ENCODE results near the gene FHOD3. TPM values are rescaled to one million over a fixed set of nuclear protein-coding genes. Genes with fewer than 3 reads are reported as not detected.

FHOD3 gene
- total and polyA plus RNA-seq, 2 experiments from 2014 or later, result 2.7 to 8.7 TPM

- no peaks in the 10 kb centered on the region for H3K36me3 ChIP-seq (ENCODE audit: insufficient read depth)
- H3K4me2 ChIP-seq, result no peak overlapping the region
- H2AFZ ChIP-seq, result no peak overlapping the region
- DNase-seq (ENCODE audit: low spot score) (no peak), ATAC-seq (no peak)
- no peaks in the 10 kb centered on the region for H3K27me3 ChIP-seq (ENCODE audit: insufficient read depth)
- H3K4me3 ChIP-seq, result no peak overlapping the region
- Mint-ChIP-seq H3K27ac (no peak overlapping the region), H3K4me3 (no peak overlapping the region), H3K27me3 (ENCODE audit: insufficient read depth, low read depth, poor library complexity) (peaks cover 3% of the 10 kb centered on the region), H3K36me3 (ENCODE audit: low read depth) (no peaks in the 10 kb centered on the region), H3K4me1 (0 out of 3 replicates have a peak, but pooled peaks cover 3% of the 10 kb centered on the region), H3K9me3 (no peaks in the 10 kb centered on the region)
- no peaks in the 10 kb centered on the region for H3K79me2 ChIP-seq (replicated peaks; ENCODE audit: insufficient read depth)
- H4K20me1 ChIP-seq (replicated peaks; ENCODE audit: insufficient read depth), result no peaks in the 10 kb centered on the region
- H3K4me1 ChIP-seq (ENCODE audit: insufficient read depth), result no peaks in the 10 kb centered on the region
- TF ChIP-seq NANOG (IDR thresholded peaks at IDR 0.05; ENCODE audit: borderline replicate concordance) (no peak), EZH2phosphoT487 (IDR thresholded peaks at IDR 0.05; ENCODE audit: unreplicated experiment) (no peak), EZH2 (IDR thresholded peaks at IDR 0.05; ENCODE audit: low read depth, unreplicated experiment) (no peak), POLR2AphosphoS5 (IDR thresholded peaks at IDR 0.05; ENCODE audit: low read depth) (no peak), ETS1 (IDR thresholded peaks at IDR 0.05) (no peak), CREB1 (CRISPR knock-in tag; IDR thresholded peaks at IDR 0.05; ENCODE audit: low read depth) (no peak), ZNF114 (CRISPR knock-in tag; IDR thresholded peaks at IDR 0.05) (no peak), ZNF462 (CRISPR knock-in tag; IDR thresholded peaks at IDR 0.05) (no peak), ZNF331 (CRISPR knock-in tag; IDR thresholded peaks at IDR 0.05; ENCODE audit: low read depth) (no peak), REST (IDR thresholded peaks at IDR 0.05; ENCODE audit: unreplicated experiment) (no peak), STAT1 (IDR thresholded peaks at IDR 0.05; ENCODE audit: unreplicated experiment) (no peak), CTCF (conservative IDR thresholded peaks at IDR 0.05; ENCODE audit: low read depth in 2 of 2) (no peak)
- no peaks in the 10 kb centered on the region for H3F3A ChIP-seq (replicated peaks; ENCODE audit: low read depth)
- peaks cover 9% of the 10 kb centered on the region; the same call in 1 of the 2 replicates for H3K9me2 ChIP-seq (ENCODE audit: insufficient read depth)
- H3K27ac ChIP-seq (ENCODE audit: low read depth), result no peak overlapping the region
Observed at GRCh38 chr18:36695806-36696205, 398.3 kb downstream of the FHOD3 start.
